ENCODE results near the gene ANXA2. TPM values are rescaled to one million over a fixed set of nuclear protein-coding genes. Genes with fewer than 3 reads are reported as not detected.

ANXA2 gene
- polyA plus RNA-seq, 1 of the 3 experiments (the other 2 are of a cell fraction), result 4,669 TPM

- peak; percentile 40 for DNase-seq
- ChIA-PET POLR2A (no interaction called here), CTCF (interaction anchor here (0.5 to 5.3 kb wide), 70 partner anchors 10 to 1512 kb away, joined by 3 to 61 read pairs (median 4); no protein-coding TSS in a partner anchor)
- WGBS (ENCODE audit: low lambda C conversion rate), result 8% methylated on average over 5 of the region's 5 CpGs
- no peaks in the 10 kb centered on the region for H3K36me3 ChIP-seq (replicated peaks in 1 of 2; ENCODE audit: control insufficient read depth in 1 of 2, insufficient read depth in 2 of 2, low read length in 1 of 2)
- H3K9me2 ChIP-seq, result no peaks in the 10 kb centered on the region
- no peak overlapping the region for H3K4me2 ChIP-seq
- TF ChIP-seq NFIC (IDR thresholded peaks at IDR 0.05; ENCODE audit: borderline replicate concordance), result no peak
- no peak for TF ChIP-seq NRF1 (IDR thresholded peaks at IDR 0.05; ENCODE audit: low read depth, low read length)
- TF ChIP-seq MXI1 (IDR thresholded peaks at IDR 0.05; ENCODE audit: low read depth, low read length), result no peak
- no peak for TF ChIP-seq RCOR1 (IDR thresholded peaks at IDR 0.05; ENCODE audit: low read length)
- TF ChIP-seq GABPA (IDR thresholded peaks at IDR 0.05; ENCODE audit: low read depth), result no peak
- TF ChIP-seq POLR2AphosphoS5 (IDR thresholded peaks at IDR 0.05; ENCODE audit: low read depth, low read length), result no peak
- TF ChIP-seq CTCF (IDR thresholded peaks at IDR 0.05), result peak; percentile 95
- TF ChIP-seq PBX3 (IDR thresholded peaks at IDR 0.05), result no peak
- TF ChIP-seq GATA2 (CRISPR knock-in tag; IDR thresholded peaks at IDR 0.05), result no peak
- peak; percentile 96 for TF ChIP-seq RAD21 (IDR thresholded peaks at IDR 0.05; ENCODE audit: low read length)
- no peak for TF ChIP-seq FOSL2 (IDR thresholded peaks at IDR 0.05; ENCODE audit: borderline replicate concordance, low read depth)
- TF ChIP-seq ZBTB33 (IDR thresholded peaks at IDR 0.05; ENCODE audit: borderline replicate concordance, low read depth), result no peak
- TF ChIP-seq FOXJ3 (CRISPR knock-in tag; IDR thresholded peaks at IDR 0.05), result no peak
- no peak for TF ChIP-seq MAX (IDR thresholded peaks at IDR 0.05; ENCODE audit: low read depth)
- TF ChIP-seq FOXM1 (IDR thresholded peaks at IDR 0.05; ENCODE audit: low read depth), result no peak
- no peak for TF ChIP-seq TEAD4 (IDR thresholded peaks at IDR 0.05; ENCODE audit: borderline replicate concordance, insufficient read depth)
- no peak for TF ChIP-seq ELF1 (IDR thresholded peaks at IDR 0.05)
- TF ChIP-seq IRF3 (IDR thresholded peaks at IDR 0.05; ENCODE audit: low read depth, low read length), result no peak
- TF ChIP-seq SIN3A (IDR thresholded peaks at IDR 0.05; ENCODE audit: borderline replicate concordance, low read depth, low read length), result no peak
- TF ChIP-seq EP300 (IDR thresholded peaks at IDR 0.05; ENCODE audit: borderline replicate concordance in 1 of 2, low read depth in 1 of 2, low read length in 1 of 2), result no peak
- TF ChIP-seq CHD2 (IDR thresholded peaks at IDR 0.05; ENCODE audit: low read length, partially characterized antibody), result no peak
- no peak for TF ChIP-seq TCF12 (IDR thresholded peaks at IDR 0.05)
- TF ChIP-seq SMC3 (IDR thresholded peaks at IDR 0.05; ENCODE audit: low read depth, low read length), result peak; percentile 83
- TF ChIP-seq RFX5 (IDR thresholded peaks at IDR 0.05; ENCODE audit: low read length), result 0 out of 2 replicates have a peak, but pooled peaks have one; percentile 31
- no peaks in the 10 kb centered on the region for H3K79me2 ChIP-seq (ENCODE audit: insufficient read depth)
- no peak overlapping the region for H3K27ac ChIP-seq (ENCODE audit: low read depth in 2 of 2, low read length in 1 of 2)
- H3K4me3 ChIP-seq (ENCODE audit: low read depth in 2 of 2, low read length in 1 of 2), result no peak overlapping the region; a peak in 1 of 4 replicates
- H3F3A ChIP-seq (replicated peaks; ENCODE audit: insufficient read depth), result peaks cover 3% of the 10 kb centered on the region
- H3K9me3 ChIP-seq, result no peaks in the 10 kb centered on the region
- no peaks in the 10 kb centered on the region for H4K20me1 ChIP-seq (ENCODE audit: insufficient read depth)
- no peak overlapping the region for H2AFZ ChIP-seq (ENCODE audit: low read depth)
- H3K9ac ChIP-seq, result no peak overlapping the region
- H3K4me1 ChIP-seq (ENCODE audit: control insufficient read depth in 1 of 2, insufficient read depth in 2 of 2, low read depth in 1 of 2, low read length in 1 of 2), result peaks cover 0 to 9% of the 10 kb centered on the region in 2 experiments; a peak in 2 of 4 replicates
- peaks cover 28% of the 10 kb centered on the region; the same call in 1 of the 2 replicates for H3K27me3 ChIP-seq (ENCODE audit: insufficient read depth)
These were observed 70.7 kb downstream of the ANXA2 start for GRCh38 chr15:60326824-60327654.
